Heart left ventricle (tissue), 16 donors: ENCODE data around the gene ZNF565. TPM values are rescaled to one million over a fixed set of nuclear protein-coding genes. Genes with fewer than 3 reads are reported as not detected.
A peak's percentile ranks its signal among the peaks of the same experiment; 100 is the strongest.
"Not testable (repeated sequence)": the region's sequence is repeated elsewhere in the genome, so short reads cannot be mapped to it uniquely, and the experiment has no call there.

Source experiments
- ATAC-seq, 4 donors: fragments of 200-7000 bp; cut with Tn5 transposase; one replicate each; pipeline ENCODE4 v1.9.1; 2020 to 2022; ENCODE audit warnings: moderate library complexity in 4 of 4, mild to moderate bottlenecking in 3 of 4, moderate number of reproducible peaks in 1 of 4
- DNase-seq, 5 donors: peaks; one replicate each; pipeline ENCODE4 v3.0.0-alpha.2; 2020
- H3K27ac ChIP-seq, 12 donors: fragments of 200-600 bp; sonication (generic) in 4 of 12; one replicate each; pipeline versions ENCODE4 v1.5.0 to v1.8.0; 2016 to 2022; ENCODE audit warnings: mild to moderate bottlenecking in 2 of 12
- H3K27me3 ChIP-seq, 9 donors: fragments of 200-600 bp; sonication (generic) in 2 of 9; one replicate each; pipeline versions ENCODE4 v1.5.1 to v1.8.0; 2016 to 2022; ENCODE audit warnings: mild to moderate bottlenecking in 3 of 9
- H3K36me3 ChIP-seq, 9 donors: fragments of 200-600 bp; sonication (generic) in 2 of 9; one replicate each; pipeline versions ENCODE4 v1.5.0 to v1.8.0; 2018 to 2022; ENCODE audit warnings: mild to moderate bottlenecking in 2 of 9
- H3K4me1 ChIP-seq, 12 donors: fragments of 200-600 bp; sonication (generic) in 4 of 12; one replicate each; pipeline versions ENCODE4 v1.5.0 to v1.8.0; 2016 to 2022; ENCODE audit warnings: mild to moderate bottlenecking in 3 of 12
- H3K4me3 ChIP-seq, 12 donors: fragments of 200-600 bp; sonication (generic) in 4 of 12; one replicate each; pipeline versions ENCODE4 v1.5.0 to v1.8.0; 2017 to 2022; ENCODE audit warnings: mild to moderate bottlenecking in 9 of 12, moderate library complexity in 4 of 12
- H3K9me3 ChIP-seq, 12 donors: fragments of 200-600 bp; sonication (generic) in 4 of 12; one replicate each; pipeline versions ENCODE4 v1.5.0 to v1.8.0; 2016 to 2022; ENCODE audit warnings: mild to moderate bottlenecking in 1 of 12
- CTCF ChIP-seq, 12 donors: fragments of 200-600 bp; sonication (generic) in 4 of 12; IDR thresholded peaks; one replicate each; pipeline versions ENCODE4 v1.5.0 to v1.8.0; 2018 to 2022; ENCODE audit warnings: antibody characterized with exemption in 12 of 12, mild to moderate bottlenecking in 5 of 12
- POLR2A ChIP-seq, 2 donors: fragments of 450-650 bp; IDR thresholded peaks; one replicate each; pipeline ENCODE4 v1.6.1; 2017; ENCODE audit warnings: antibody characterized with exemption in 2 of 2, mild to moderate bottlenecking in 2 of 2, moderate library complexity in 2 of 2
- WGBS, 4 donors: extraction: QIAGEN DNeasy Blood & Tissue Kit in 2 of 4; methylation state at CpG; one replicate each; pipeline versions ENCODE4 v1.1.5 to v1.1.7; 2013 to 2018; 5-methylcytosine and 5-hydroxymethylcytosine counted together
- intact Hi-C, 10 donors: fragments of 100-400 bp; cut with DNase I; formaldehyde crosslinking; loops; one replicate each; pipeline versions ENCODE4 v1.11.1 to v1.14.2; 2022
- polyA plus RNA-seq, 2 donors: library from polyadenylated mRNA; stranded (reverse); fragments of 200-250 nt; gene quantifications; one replicate each; pipeline ENCODE4 v1.2.3, GENCODE V29; 2013
- total RNA-seq, 9 donors: library from RNA; depleted of rRNA in 2 of 9; stranded (reverse); fragments of >200 nt in 2 of 9; fragmentation: NEBNext Ultra II Directional in 3 of 9; extraction: Animal tissue kit (Norgen Biotek cat#: 25700) in 3 of 9; gene quantifications; one replicate each; pipeline versions ENCODE4 v1.1.0 to v1.2.4, GENCODE V29; 2016 to 2023
- donor health status: ischemic (EF 13 %, LVEDD 7.1; RV severe dilation, severe dysfunction).
- donor health status: healthy with polysubstance abuse.
- donor health status: DM: no; HTN: yes; CAD: no.
- donor health status: DM: no; HTN: no; CAD: no.
- donor health status: ischemic (EF 25% LVEDD 6.9; RV normal size, moderate dysfunction).
- donor health status: ischemic (EF 25% LVEDD 5.7; RV mildly dilated, moderate dysfunction).
- donor health status: healthy.
- donor health status: DM: yes; HTN: yes; CAD: no.
- donor health status: ischemic (EF 35%, LVEDD 5.7; RV mildly dilated, moderate dysfunction).
- donor health status: nonischemic (EF 11% LVEDD 7.7; RV severe dilation, severe dysfunction).
- donor health status: DM: yes; HTN: yes; CAD: no.
- donor health status: PGD.
- donor health status: ischemic (EF 29% LVEDD 5.4; RV normal size, mild dysfunction).
- donor health status: nonischemic (EF 23%, LVEDD 6.1; RV moderate dilation, normal function).

ZNF565 gene
- total and polyA plus RNA-seq, 11 donors, result 2.3 to 4.3 (median 3.0) TPM

GRCh38 chr19:36183245-36183628 lies 31.2 kb downstream of the ZNF565 start:
- no peaks in the 10 kb centered on the region for H3K9me3 ChIP-seq
- ATAC-seq, result peak; percentile 90 to 94 (median 92)
- peak overlapping the region in 6 of 12 donors; percentile 50 to 75 (median 65) for H3K27ac ChIP-seq
- no peaks in the 10 kb centered on the region for H3K27me3 ChIP-seq
- H3K4me1 ChIP-seq, result peaks cover 0 to 9% (median 0%) of the 10 kb centered on the region in 12 donors
- peak in 4 of 5 donors; percentile 31 to 57 (median 52) for DNase-seq
- H3K36me3 ChIP-seq, result peaks cover 0 to 22% (median 16%) of the 10 kb centered on the region in 9 donors
- H3K4me3 ChIP-seq, result no peak overlapping the region
- TF ChIP-seq POLR2A (IDR thresholded peaks at IDR 0.05) (no peak), CTCF (IDR thresholded peaks at IDR 0.05) (no peak)
- intact Hi-C loops, result loop anchor here in 1 of 10 donors (10.0 kb wide), 1 partner anchor 312 kb away; no protein-coding TSS in a partner anchor
- 48 to 63% (median 57%) methylated on average over 10 of the region's 10 CpGs for WGBS, 4 donors

- Histone ChIP-seq H3K27me3 (no peaks in the 10 kb centered on the region), H3K4me3 (no peak overlapping the region), H3K4me1 (peaks cover 0 to 9% (median 0%) of the 10 kb centered on the region in 12 donors), H3K27ac (peak overlapping the region in 6 of 12 donors; percentile 50 to 75 (median 62)), H3K9me3 (no peaks in the 10 kb centered on the region), H3K36me3 (peaks cover 0 to 22% (median 16%) of the 10 kb centered on the region in 9 donors)
- TF ChIP-seq CTCF (IDR thresholded peaks at IDR 0.05), result no peak
- no peak for TF ChIP-seq POLR2A (IDR thresholded peaks at IDR 0.05)
- ATAC-seq (peak in 3 of 4 donors; percentile 23 to 34 (median 24)), DNase-seq (no peak)
- intact Hi-C loops, result loop anchor here in 1 of 10 donors (10.0 kb wide), 1 partner anchor 312 kb away; no protein-coding TSS in a partner anchor
- WGBS, 4 donors, result 79 to 85% (median 83%) methylated on average over 17 of the region's 17 CpGs
Observed at GRCh38 chr19:36182612-36183244, 31.7 kb downstream of the ZNF565 start.

- H3K27me3 ChIP-seq, H3K4me3 ChIP-seq, H3K4me1 ChIP-seq, H3K9me3 ChIP-seq, ATAC-seq, DNase-seq, H3K27ac ChIP-seq: not testable (repeated sequence)
- 46 to 72% (median 62%) methylated on average over 2 of the region's 2 CpGs for WGBS, 4 donors
- peaks cover 0 to 22% (median 12%) of the 10 kb centered on the region in 9 donors for H3K36me3 ChIP-seq
- intact Hi-C loops, result loop anchor here in 1 of 10 donors (10.0 kb wide), 1 partner anchor 124 kb away; the partner anchor contains the start of genes THAP8 and WDR62
Observed at GRCh38 chr19:36179077-36179476, 35.4 kb downstream of the ZNF565 start.

- not testable (repeated sequence) for H3K27ac ChIP-seq, H3K36me3 ChIP-seq, ATAC-seq, H3K9me3 ChIP-seq, H3K4me3 ChIP-seq, H3K27me3 ChIP-seq, DNase-seq
- 75 to 86% (median 86%) methylated on average over 8 of the region's 8 CpGs for WGBS, 4 donors
- intact Hi-C loops, result loop anchor here in 8 of 10 donors (2.0 to 10.0 kb wide), 5 partner anchors 49 to 119 kb away; partner anchors contain the start of genes THAP8 (in 1 of the 8) and WDR62 (in 1 of the 8)
- H3K4me1 ChIP-seq, result peaks cover 0 to 19% (median 11%) of the 10 kb centered on the region in 12 donors
Observed at GRCh38 chr19:36173846-36174245, 40.6 kb downstream of the ZNF565 start.

GRCh38 chr19:36172852-36173251 lies 41.6 kb downstream of the ZNF565 start:
- no peaks in the 10 kb centered on the region for H3K9me3 ChIP-seq
- 92 to 97% (median 93%) methylated on average over 5 of the region's 5 CpGs for WGBS, 4 donors

More at GRCh38 chr19:36172852-36173251, 41.6 kb downstream of the ZNF565 start:
- Histone ChIP-seq H3K4me3 (no peak overlapping the region), H3K4me1 (peaks cover 0 to 21% (median 14%) of the 10 kb centered on the region in 12 donors), H3K27me3 (no peaks in the 10 kb centered on the region), H3K27ac (no peak overlapping the region), H3K36me3 (peaks cover 0 to 5% (median 0%) of the 10 kb centered on the region in 9 donors)
- TF ChIP-seq POLR2A (IDR thresholded peaks at IDR 0.05), result no peak
- no peak for TF ChIP-seq CTCF (IDR thresholded peaks at IDR 0.05)
- ATAC-seq (no peak), DNase-seq (no peak)
- intact Hi-C loops, result loop anchor here in 8 of 10 donors (2.0 to 10.0 kb wide), 5 partner anchors 48 to 118 kb away; partner anchors contain the start of genes THAP8 (in 1 of the 8) and WDR62 (in 1 of the 8)
